ENCODE data around the gene TAX1BP3.

The TAX1BP3 gene

DNA sequence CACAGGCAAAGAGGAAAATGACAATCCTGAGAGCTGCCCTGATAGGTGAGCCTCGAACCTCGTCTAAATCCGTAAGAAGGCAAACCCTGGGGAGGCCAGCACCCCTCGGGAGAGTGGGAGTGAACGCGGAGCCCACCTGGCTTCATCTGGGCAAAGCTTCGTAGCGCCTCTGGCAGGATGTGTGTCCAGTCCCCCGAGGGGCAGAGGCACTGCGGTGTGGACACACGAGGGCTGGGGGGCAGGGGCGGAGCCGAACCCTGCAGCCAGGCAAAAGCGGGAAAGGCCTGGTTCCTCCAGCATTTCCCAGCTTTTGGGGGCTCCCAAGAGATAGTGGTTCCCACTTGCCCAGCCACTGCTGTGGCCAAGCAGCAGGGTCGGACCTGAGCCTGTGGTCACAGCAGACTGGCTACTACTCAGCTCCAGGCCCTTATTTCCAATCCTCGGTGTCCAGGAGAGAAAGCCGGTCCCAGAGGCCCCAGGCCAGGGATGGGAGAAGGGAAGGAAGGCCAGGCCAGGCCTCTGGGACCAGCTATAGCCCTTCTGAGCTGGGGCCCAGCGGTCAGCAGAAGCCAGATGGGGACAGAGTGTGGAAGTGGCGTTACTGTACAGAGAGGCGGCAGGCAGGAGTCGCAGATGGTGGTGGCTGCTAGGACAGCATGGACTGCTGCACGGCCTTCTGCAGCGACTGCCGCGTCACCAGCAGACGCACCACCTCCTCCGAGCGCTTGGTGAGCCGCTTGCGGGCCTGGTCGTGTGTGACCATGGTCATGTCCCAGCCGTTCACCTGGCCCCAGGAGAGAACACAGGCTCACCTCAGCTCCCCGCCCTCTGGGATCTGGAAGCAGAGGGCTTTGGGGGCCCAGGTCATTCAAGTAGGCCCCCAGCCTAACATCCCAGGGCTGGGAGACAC lies 5.0 kb downstream of the TAX1BP3 start:
- TF ChIP-seq CTCF (IDR thresholded peaks at IDR 0.05; ENCODE audit: low read depth, low read length): no peak
- TF ChIP-seq EZH2phosphoT487 (IDR thresholded peaks at IDR 0.05; ENCODE audit: low read depth): no peak
- H3K4me1 ChIP-seq (ENCODE audit: low read length): peaks cover 5% of the 10 kb centered on the region; the same call in 1 of the 2 replicates
- no peak overlapping the region for H3K4me3 ChIP-seq (ENCODE audit: low read length)
- H3K27ac ChIP-seq (ENCODE audit: low read length): no peak overlapping the region
- H2AFZ ChIP-seq (ENCODE audit: low read depth, low read length): no peak overlapping the region
- H3K36me3 ChIP-seq (replicated peaks; ENCODE audit: low read depth, low read length): no peaks in the 10 kb centered on the region
- no peaks in the 10 kb centered on the region for H3K9me3 ChIP-seq (ENCODE audit: insufficient read depth, low read length)
- H3K9ac ChIP-seq (ENCODE audit: low read length): no peak overlapping the region
- no peaks in the 10 kb centered on the region for H4K20me1 ChIP-seq (ENCODE audit: insufficient read depth, low read length)
- H3K4me2 ChIP-seq (ENCODE audit: low read length): no peak overlapping the region
- no peaks in the 10 kb centered on the region for H3K79me2 ChIP-seq (ENCODE audit: low read length)
- no peaks in the 10 kb centered on the region for H3K27me3 ChIP-seq (ENCODE audit: low read depth, low read length)

DNA sequence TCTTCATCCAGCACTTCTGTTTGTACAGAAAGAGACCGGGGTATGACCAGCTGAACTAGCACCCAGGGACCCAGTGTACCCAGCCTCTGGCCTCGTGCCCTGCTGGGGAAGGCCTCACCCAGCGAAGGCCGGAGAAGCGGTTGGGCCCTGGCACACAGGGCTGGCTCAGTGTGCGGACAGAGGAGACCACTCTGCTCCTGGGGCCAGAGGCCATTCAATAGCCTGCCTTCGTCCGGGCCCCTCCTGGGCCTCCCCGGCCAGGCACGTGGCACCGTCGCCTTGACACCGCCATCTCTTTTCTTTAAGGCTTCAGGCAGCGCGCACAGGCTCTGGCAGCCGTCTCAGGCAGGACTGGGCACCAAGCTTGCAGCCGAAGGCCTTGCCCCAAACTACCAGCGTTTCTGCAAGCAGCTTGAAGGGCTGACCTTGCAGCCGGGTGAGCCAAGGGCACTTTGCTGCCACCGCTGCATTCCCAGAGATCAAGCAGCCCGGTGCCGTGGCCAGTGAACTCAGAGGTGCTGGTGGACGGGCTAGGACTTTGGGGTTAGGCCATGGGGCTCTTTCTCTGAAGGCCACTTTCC lies 8.0 kb downstream of the TAX1BP3 start:
- H2AFZ ChIP-seq (ENCODE audit: low read depth, low read length): no peak overlapping the region
- no peak overlapping the region for H3K4me3 ChIP-seq (ENCODE audit: low read length)
- no peaks in the 10 kb centered on the region for H3K4me1 ChIP-seq (ENCODE audit: low read length)
- TF ChIP-seq EZH2phosphoT487 (IDR thresholded peaks at IDR 0.05; ENCODE audit: low read depth): no peak
- TF ChIP-seq CTCF (IDR thresholded peaks at IDR 0.05; ENCODE audit: low read depth, low read length): no peak
- H4K20me1 ChIP-seq (ENCODE audit: insufficient read depth, low read length): no peaks in the 10 kb centered on the region
- H3K27ac ChIP-seq (ENCODE audit: low read length): no peak overlapping the region
- H3K27me3 ChIP-seq (ENCODE audit: low read depth, low read length): no peaks in the 10 kb centered on the region
- H3K9me3 ChIP-seq (ENCODE audit: insufficient read depth, low read length): no peaks in the 10 kb centered on the region
- H3K9ac ChIP-seq (ENCODE audit: low read length): no peak overlapping the region
- H3K4me2 ChIP-seq (ENCODE audit: low read length): no peak overlapping the region
- no peaks in the 10 kb centered on the region for H3K79me2 ChIP-seq (ENCODE audit: low read length)
- no peaks in the 10 kb centered on the region for H3K36me3 ChIP-seq (replicated peaks; ENCODE audit: low read depth, low read length)

- Histone ChIP-seq H4K20me1 (ENCODE audit: insufficient read depth, low read length) (no peaks in the 10 kb centered on the region), H2AFZ (ENCODE audit: low read depth, low read length) (no peak overlapping the region), H3K9me3 (ENCODE audit: insufficient read depth, low read length) (no peaks in the 10 kb centered on the region), H3K27me3 (ENCODE audit: low read depth, low read length) (no peaks in the 10 kb centered on the region), H3K9ac (ENCODE audit: low read length) (no peak overlapping the region), H3K4me3 (ENCODE audit: low read length) (no peak overlapping the region), H3K36me3 (replicated peaks; ENCODE audit: low read depth, low read length) (no peaks in the 10 kb centered on the region), H3K4me1 (ENCODE audit: low read length) (no peaks in the 10 kb centered on the region), H3K4me2 (ENCODE audit: low read length) (no peak overlapping the region), H3K27ac (ENCODE audit: low read length) (no peak overlapping the region), H3K79me2 (ENCODE audit: low read length) (no peaks in the 10 kb centered on the region)
- TF ChIP-seq CTCF (IDR thresholded peaks at IDR 0.05; ENCODE audit: low read depth, low read length) (no peak), EZH2phosphoT487 (IDR thresholded peaks at IDR 0.05; ENCODE audit: low read depth) (no peak)
These were observed 8.8 kb downstream of the TAX1BP3 start for GRCh38 chr17:3659541-3660111.

DNA sequence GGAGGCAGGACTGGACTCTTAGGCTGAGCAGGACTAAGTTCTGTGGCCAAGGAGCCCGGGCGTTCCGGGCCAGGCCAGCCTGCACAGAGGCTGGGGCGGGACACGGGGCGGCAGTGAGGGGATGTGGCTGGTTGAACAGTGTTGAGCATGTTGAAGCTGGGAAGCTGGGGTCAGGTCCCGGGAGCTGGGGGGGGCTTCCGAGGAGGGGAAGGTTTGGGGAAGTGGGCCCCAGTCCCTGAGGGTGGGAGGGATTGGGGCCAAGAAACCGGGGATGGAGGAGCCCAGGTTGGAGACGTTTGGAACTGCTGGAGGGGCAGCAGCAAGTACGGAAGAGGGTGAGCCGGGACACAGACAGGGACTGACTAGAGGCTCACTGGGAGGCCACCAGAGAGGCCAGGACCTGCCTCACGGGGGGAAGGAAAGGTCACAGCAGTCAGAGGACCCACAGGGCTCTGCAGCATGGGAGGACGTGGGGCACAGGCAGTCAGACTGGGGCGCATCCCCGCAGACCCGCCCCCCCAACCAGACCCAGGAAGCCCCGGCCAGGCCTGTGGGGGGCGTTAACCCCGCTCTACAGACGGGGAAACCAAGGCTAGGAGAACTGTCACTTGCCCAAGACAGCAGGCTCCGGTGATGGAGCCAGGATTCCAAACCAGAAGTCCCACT lies 9.5 kb downstream of the TAX1BP3 start:
- Histone ChIP-seq H3K27ac (ENCODE audit: low read length) (no peak overlapping the region), H3K4me1 (ENCODE audit: low read length) (no peaks in the 10 kb centered on the region), H3K9me3 (ENCODE audit: insufficient read depth, low read length) (no peaks in the 10 kb centered on the region), H2AFZ (ENCODE audit: low read depth, low read length) (no peak overlapping the region), H3K27me3 (ENCODE audit: low read depth, low read length) (no peaks in the 10 kb centered on the region), H3K4me2 (ENCODE audit: low read length) (no peak overlapping the region), H3K9ac (ENCODE audit: low read length) (no peak overlapping the region), H3K36me3 (replicated peaks; ENCODE audit: low read depth, low read length) (no peaks in the 10 kb centered on the region), H4K20me1 (ENCODE audit: insufficient read depth, low read length) (no peaks in the 10 kb centered on the region), H3K79me2 (ENCODE audit: low read length) (no peaks in the 10 kb centered on the region), H3K4me3 (ENCODE audit: low read length) (no peak overlapping the region)
- TF ChIP-seq CTCF (IDR thresholded peaks at IDR 0.05; ENCODE audit: low read depth, low read length): no peak
- no peak for TF ChIP-seq EZH2phosphoT487 (IDR thresholded peaks at IDR 0.05; ENCODE audit: low read depth)

Data from OCI-LY3 (cell line).